ENCODE measurements around the gene QSOX1.
"Not testable (repeated sequence)": the region's sequence is repeated elsewhere in the genome, so short reads cannot be mapped to it uniquely, and the experiment has no call there.

The QSOX1 gene
- total RNA-seq = 34.8 to 74.3 (median 59.2) reads per million in 4 experiments

GRCh38 chr1:180154325-180155181 lies at the start of gene QSOX1:
Gene QSOX1, plus strand, starts transcription at chr1:180154869. Its CDS starts 39 bp downstream, at chr1:180154908.
- peak; percentile 80 for DNase-seq

- DNase-seq = no peak
Observed at GRCh38 chr1:180112091-180112490, 42.6 kb upstream of the QSOX1 start.

- no peak for DNase-seq
Observed at GRCh38 chr1:180112984-180113647, 41.6 kb upstream of the QSOX1 start.

GRCh38 chr1:180114396-180114945 lies 40.2 kb upstream of the QSOX1 start:
- no peak for DNase-seq

- no peak for DNase-seq
Observed at GRCh38 chr1:180116964-180117763, 37.5 kb upstream of the QSOX1 start.

GRCh38 chr1:180117764-180118116 lies 36.9 kb upstream of the QSOX1 start:
- no peak for DNase-seq

GRCh38 chr1:180119837-180120236 lies 34.8 kb upstream of the QSOX1 start:
- no peak for DNase-seq

- no peak for DNase-seq
Observed at GRCh38 chr1:180123463-180123936, 31.2 kb upstream of the QSOX1 start.

GRCh38 chr1:180130651-180131050 lies 24.0 kb upstream of the QSOX1 start:
- no peak for DNase-seq

- DNase-seq = no peak
Observed at GRCh38 chr1:180131510-180131909, 23.2 kb upstream of the QSOX1 start.

- DNase-seq = no peak
Observed at GRCh38 chr1:180133193-180133592, 21.5 kb upstream of the QSOX1 start.

- DNase-seq = not testable (repeated sequence)
Observed at GRCh38 chr1:180133688-180134087, 21.0 kb upstream of the QSOX1 start.

GRCh38 chr1:180135535-180135934 lies 19.1 kb upstream of the QSOX1 start:
- no peak for DNase-seq

- DNase-seq = no peak
Observed at GRCh38 chr1:180136331-180136967, 18.2 kb upstream of the QSOX1 start.

- no peak for DNase-seq
Observed at GRCh38 chr1:180136968-180137356, 17.7 kb upstream of the QSOX1 start.

GRCh38 chr1:180137776-180138175 lies 16.9 kb upstream of the QSOX1 start:
- DNase-seq = no peak

- DNase-seq = no peak
Observed at GRCh38 chr1:180141381-180141934, 13.2 kb upstream of the QSOX1 start.

- no peak for DNase-seq
Observed at GRCh38 chr1:180143359-180143758, 11.3 kb upstream of the QSOX1 start.

GRCh38 chr1:180144659-180145357 lies 9.9 kb upstream of the QSOX1 start:
- no peak for DNase-seq

GRCh38 chr1:180145446-180145845 lies 9.2 kb upstream of the QSOX1 start:
- DNase-seq = no peak

- DNase-seq = no peak
Observed at GRCh38 chr1:180150982-180151381, 3.7 kb upstream of the QSOX1 start.
